HL-60 (cell line): ENCODE results near the gene SDK1.

Experiments
- DNase-seq, 2 experiments: peaks; one replicate each; pipeline ENCODE4 v3.0.0-alpha.2; 2010 to 2020; ENCODE audit warnings: low read depth in 1 of 2, low spot score in 1 of 2
- H3K27ac ChIP-seq: fragments of 250-450 bp; sonication (Bioruptor Pico); replicated peaks from 2 replicates; pipeline ENCODE4 v1.5.1; 2020; ENCODE audit warnings: mild to moderate bottlenecking, moderate library complexity
- H3K27me3 ChIP-seq: fragments of 250-450 bp; sonication (Bioruptor Pico); 2 replicates; pipeline ENCODE4 v1.5.1; 2021; ENCODE audit warnings: mild to moderate bottlenecking, moderate library complexity; ENCODE audit not compliant: insufficient read depth, poor library complexity, severe bottlenecking
- H3K4me3 ChIP-seq: replicated peaks from 2 replicates; pipeline ENCODE4 v1.5.1; 2011; ENCODE audit warnings: mild to moderate bottlenecking, control low read depth, low read length; ENCODE audit not compliant: insufficient read depth
- GABPA ChIP-seq: IDR thresholded peaks from 2 replicates; pipeline ENCODE4 v1.6.1; 2012; ENCODE audit warnings: low read depth
- POLR2AphosphoS5 ChIP-seq: IDR thresholded peaks from 2 replicates; pipeline ENCODE4 v1.6.1; 2012; ENCODE audit warnings: low read depth
- SPI1 ChIP-seq: IDR thresholded peaks from 2 replicates; pipeline ENCODE4 v1.6.1; 2012; ENCODE audit warnings: low read depth, mild to moderate bottlenecking, borderline replicate concordance
- TF ChIP-seq, protein P1 (sequence below): IDR thresholded peaks from 2 replicates; pipeline ENCODE4 v1.6.1; 2012; ENCODE audit warnings: low read depth; ENCODE audit not compliant: insufficient replicate concordance
- TF ChIP-seq, protein P2 (sequence below): IDR thresholded peaks from one replicate; pipeline ENCODE4 v1.5.1; 2011; ENCODE audit warnings: low read length, control low read depth, inconsistent platforms; ENCODE audit not compliant: insufficient read depth

Gene SDK1

DNA sequence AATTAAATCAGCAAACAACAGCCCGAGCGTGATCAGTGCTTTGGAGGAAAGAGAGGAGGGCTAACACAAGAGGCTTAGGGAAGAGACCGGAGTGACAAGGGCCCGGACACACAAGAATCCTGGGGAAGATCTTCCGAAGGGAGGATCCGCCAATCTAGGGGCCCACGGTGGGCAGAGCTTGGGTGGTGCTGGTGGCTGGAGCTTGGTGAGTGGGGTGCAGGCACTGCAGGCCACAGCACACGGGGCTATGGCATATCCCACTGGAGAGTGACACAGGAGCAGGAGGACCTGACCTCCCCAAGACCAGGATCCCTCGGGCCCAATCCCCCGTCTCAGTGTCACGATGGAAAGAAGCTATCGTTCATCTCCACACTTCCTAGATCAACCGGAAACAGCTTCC lies 909.8 kb downstream of the SDK1 start:
- H3K27ac ChIP-seq, result no peak overlapping the region
- DNase-seq, result no peak
- H3K27me3 ChIP-seq, result no peaks in the 10 kb centered on the region

DNA sequence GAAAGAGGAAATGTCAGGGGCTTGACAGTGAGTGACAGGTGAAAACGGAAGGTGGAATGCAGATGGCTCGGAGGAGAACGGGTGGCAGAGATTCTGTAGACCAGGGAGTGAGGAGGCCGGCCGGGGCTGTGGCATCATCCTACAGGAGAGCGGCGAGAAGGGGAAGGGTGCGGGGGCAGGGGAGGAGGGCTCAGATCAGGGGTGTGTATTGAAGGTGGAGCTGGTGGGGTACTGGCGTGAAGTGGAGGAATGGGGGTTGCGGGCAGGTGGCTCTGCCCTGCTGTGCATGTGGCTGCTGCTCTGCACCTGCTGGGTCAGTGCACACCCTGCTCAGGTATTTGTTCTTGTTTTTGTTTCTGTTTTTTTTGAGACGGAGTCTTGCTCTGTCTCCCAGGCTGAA lies 910.2 kb downstream of the SDK1 start:
- no peak for DNase-seq

More for the DNA sequence above, 909.8 kb downstream of the SDK1 start:
- TF ChIP-seq, protein P1, sequence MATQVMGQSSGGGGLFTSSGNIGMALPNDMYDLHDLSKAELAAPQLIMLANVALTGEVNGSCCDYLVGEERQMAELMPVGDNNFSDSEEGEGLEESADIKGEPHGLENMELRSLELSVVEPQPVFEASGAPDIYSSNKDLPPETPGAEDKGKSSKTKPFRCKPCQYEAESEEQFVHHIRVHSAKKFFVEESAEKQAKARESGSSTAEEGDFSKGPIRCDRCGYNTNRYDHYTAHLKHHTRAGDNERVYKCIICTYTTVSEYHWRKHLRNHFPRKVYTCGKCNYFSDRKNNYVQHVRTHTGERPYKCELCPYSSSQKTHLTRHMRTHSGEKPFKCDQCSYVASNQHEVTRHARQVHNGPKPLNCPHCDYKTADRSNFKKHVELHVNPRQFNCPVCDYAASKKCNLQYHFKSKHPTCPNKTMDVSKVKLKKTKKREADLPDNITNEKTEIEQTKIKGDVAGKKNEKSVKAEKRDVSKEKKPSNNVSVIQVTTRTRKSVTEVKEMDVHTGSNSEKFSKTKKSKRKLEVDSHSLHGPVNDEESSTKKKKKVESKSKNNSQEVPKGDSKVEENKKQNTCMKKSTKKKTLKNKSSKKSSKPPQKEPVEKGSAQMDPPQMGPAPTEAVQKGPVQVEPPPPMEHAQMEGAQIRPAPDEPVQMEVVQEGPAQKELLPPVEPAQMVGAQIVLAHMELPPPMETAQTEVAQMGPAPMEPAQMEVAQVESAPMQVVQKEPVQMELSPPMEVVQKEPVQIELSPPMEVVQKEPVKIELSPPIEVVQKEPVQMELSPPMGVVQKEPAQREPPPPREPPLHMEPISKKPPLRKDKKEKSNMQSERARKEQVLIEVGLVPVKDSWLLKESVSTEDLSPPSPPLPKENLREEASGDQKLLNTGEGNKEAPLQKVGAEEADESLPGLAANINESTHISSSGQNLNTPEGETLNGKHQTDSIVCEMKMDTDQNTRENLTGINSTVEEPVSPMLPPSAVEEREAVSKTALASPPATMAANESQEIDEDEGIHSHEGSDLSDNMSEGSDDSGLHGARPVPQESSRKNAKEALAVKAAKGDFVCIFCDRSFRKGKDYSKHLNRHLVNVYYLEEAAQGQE, result no peak
- TF ChIP-seq, protein P2, sequence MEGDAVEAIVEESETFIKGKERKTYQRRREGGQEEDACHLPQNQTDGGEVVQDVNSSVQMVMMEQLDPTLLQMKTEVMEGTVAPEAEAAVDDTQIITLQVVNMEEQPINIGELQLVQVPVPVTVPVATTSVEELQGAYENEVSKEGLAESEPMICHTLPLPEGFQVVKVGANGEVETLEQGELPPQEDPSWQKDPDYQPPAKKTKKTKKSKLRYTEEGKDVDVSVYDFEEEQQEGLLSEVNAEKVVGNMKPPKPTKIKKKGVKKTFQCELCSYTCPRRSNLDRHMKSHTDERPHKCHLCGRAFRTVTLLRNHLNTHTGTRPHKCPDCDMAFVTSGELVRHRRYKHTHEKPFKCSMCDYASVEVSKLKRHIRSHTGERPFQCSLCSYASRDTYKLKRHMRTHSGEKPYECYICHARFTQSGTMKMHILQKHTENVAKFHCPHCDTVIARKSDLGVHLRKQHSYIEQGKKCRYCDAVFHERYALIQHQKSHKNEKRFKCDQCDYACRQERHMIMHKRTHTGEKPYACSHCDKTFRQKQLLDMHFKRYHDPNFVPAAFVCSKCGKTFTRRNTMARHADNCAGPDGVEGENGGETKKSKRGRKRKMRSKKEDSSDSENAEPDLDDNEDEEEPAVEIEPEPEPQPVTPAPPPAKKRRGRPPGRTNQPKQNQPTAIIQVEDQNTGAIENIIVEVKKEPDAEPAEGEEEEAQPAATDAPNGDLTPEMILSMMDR, result no peak
- TF ChIP-seq POLR2AphosphoS5 (no peak), SPI1 (no peak), GABPA (no peak)
- H3K4me3 ChIP-seq, result no peak overlapping the region

DNA sequence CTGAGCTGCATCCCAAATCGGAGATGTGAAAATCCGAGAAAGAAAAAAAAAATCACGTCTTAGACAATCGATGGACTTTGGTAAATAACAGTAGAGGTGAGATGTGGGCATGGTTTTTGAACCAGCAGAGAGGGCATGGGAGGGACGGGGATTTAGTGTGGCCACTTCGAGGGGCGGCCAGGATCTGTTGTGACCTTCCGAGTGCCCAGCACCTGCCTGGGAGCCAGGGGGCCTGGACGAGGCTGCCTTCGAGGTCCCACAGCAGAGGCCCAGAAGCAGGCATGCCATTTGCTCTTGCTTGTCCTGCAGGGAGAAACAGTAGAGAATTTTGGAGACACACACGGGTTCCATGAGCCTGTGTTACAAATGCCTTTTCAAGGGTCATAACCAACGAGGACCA lies 911.3 kb downstream of the SDK1 start:
- no peak overlapping the region for H3K27ac ChIP-seq
- DNase-seq, result no peak
- no peaks in the 10 kb centered on the region for H3K27me3 ChIP-seq
- H3K4me3 ChIP-seq, result no peak overlapping the region
- no peak for TF ChIP-seq POLR2AphosphoS5
- TF ChIP-seq, protein P1, result no peak
- no peak for TF ChIP-seq SPI1
- TF ChIP-seq GABPA, result no peak
- TF ChIP-seq, protein P2, result no peak

More for the DNA sequence above, 910.2 kb downstream of the SDK1 start:
- Histone ChIP-seq H3K4me3 (no peak overlapping the region), H3K27ac (no peak overlapping the region), H3K27me3 (no peaks in the 10 kb centered on the region)
- TF ChIP-seq GABPA (no peak), POLR2AphosphoS5 (no peak), SPI1 (no peak)
- TF ChIP-seq, protein P1, result no peak
- TF ChIP-seq, protein P2, result no peak
